GM21367 (cell line): ENCODE results near the gene CPT1C.

ENCODE experiments used
- ATAC-seq: cut with Tn5 transposase; IDR thresholded peaks from one replicate; pipeline ENCODE4 v1.9.1; 2021; ENCODE audit not compliant: unreplicated experiment

CPT1C gene

GRCh38 chr19:49660338-49660961 is 30.5 kb upstream of the CPT1C start:
- no peak for ATAC-seq

- no peak for ATAC-seq
These were observed 28.9 kb upstream of the CPT1C start for GRCh38 chr19:49662011-49662410.

- no peak for ATAC-seq
These were observed 27.7 kb upstream of the CPT1C start for GRCh38 chr19:49663224-49663623.

GRCh38 chr19:49664171-49665035 is 26.5 kb upstream of the CPT1C start:
- ATAC-seq, result peak; percentile 39

GRCh38 chr19:49665036-49665350 is 25.9 kb upstream of the CPT1C start:
- no peak for ATAC-seq

- ATAC-seq, result peak; percentile 59
These were observed 25.4 kb upstream of the CPT1C start, which contains the start of the genes BCL2L12 and IRF3 for GRCh38 chr19:49665351-49666119. TSS of gene BCL2L12 (plus strand) at chr19:49665933. CDS start at chr19:49666693, 760 bp downstream. TSS of gene IRF3 (minus strand) at chr19:49665857. CDS start at chr19:49664838, 1,019 bp downstream.

GRCh38 chr19:49666120-49666444 is 24.8 kb upstream of the CPT1C start:
- ATAC-seq, result no peak

- no peak for ATAC-seq
These were observed 23.4 kb upstream of the CPT1C start for GRCh38 chr19:49667473-49667872.

GRCh38 chr19:49669516-49669915 is 21.4 kb upstream of the CPT1C start:
- no peak for ATAC-seq

GRCh38 chr19:49672131-49672919 is 18.6 kb upstream of the CPT1C start:
- no peak for ATAC-seq

GRCh38 chr19:49676136-49676783 is 14.7 kb upstream of the CPT1C start:
- ATAC-seq, result no peak

- ATAC-seq, result peak; percentile 57
These were observed 14.1 kb upstream of the CPT1C start for GRCh38 chr19:49676784-49677230.

- no peak for ATAC-seq
These were observed 13.6 kb upstream of the CPT1C start, which contains the start of gene PRMT1 for GRCh38 chr19:49677231-49677900. TSS of gene PRMT1 (plus strand) at chr19:49677271. CDS start at chr19:49677281, 10 bp downstream.

GRCh38 chr19:49677901-49678674 is 12.8 kb upstream of the CPT1C start:
- no peak for ATAC-seq

GRCh38 chr19:49678985-49679770 is 11.7 kb upstream of the CPT1C start:
- ATAC-seq, result no peak

GRCh38 chr19:49679771-49680413 is 11.0 kb upstream of the CPT1C start:
- ATAC-seq, result no peak
